Measurements from ENCODE around the gene RGS3. TPM values are rescaled to one million over a fixed set of nuclear protein-coding genes. Genes with fewer than 3 reads are reported as not detected.

RGS3 gene
- total RNA-seq, 1 experiment from 2014 or later = 16.6 TPM

- TF ChIP-seq ARID4B (CRISPR knock-in tag; IDR thresholded peaks at IDR 0.05; ENCODE audit: borderline replicate concordance) (no peak), HMGXB4 (CRISPR knock-in tag; IDR thresholded peaks at IDR 0.05) (no peak)
Measured at GRCh38 chr9:113537229-113537810, 73.8 kb downstream of the RGS3 start (continued).

GRCh38 chr9:113538131-113538530, 74.6 kb downstream of the RGS3 start:
- no peak overlapping the region for H3K27ac Mint-ChIP-seq
- ChIA-PET CTCF (interaction anchor here (1.2 kb wide), 1 partner anchor 53 kb away, joined by 3 read pairs; no protein-coding TSS in a partner anchor), POLR2A (no interaction called here)
- TF ChIP-seq ZNF121 (CRISPR knock-in tag; IDR thresholded peaks at IDR 0.05) = no peak
- TF ChIP-seq HMGXB4 (CRISPR knock-in tag; IDR thresholded peaks at IDR 0.05) = no peak
- DNase-seq (ENCODE audit: low spot score) (no peak), ATAC-seq (no peak)
- H3K4me3 Mint-ChIP-seq = no peak overlapping the region
- H3K4me1 Mint-ChIP-seq = peaks cover 5% of the 10 kb centered on the region
- no peaks in the 10 kb centered on the region for H3K9me3 Mint-ChIP-seq
- H3K36me3 Mint-ChIP-seq = peaks cover 3% of the 10 kb centered on the region; the same call in 1 of the 2 replicates
- H3K27me3 Mint-ChIP-seq (ENCODE audit: low read depth) = no peaks in the 10 kb centered on the region

- DNase-seq (ENCODE audit: low spot score) (no peak), ATAC-seq (no peak)
- H3K27me3 Mint-ChIP-seq (ENCODE audit: low read depth) = no peaks in the 10 kb centered on the region
- no peaks in the 10 kb centered on the region for H3K9me3 Mint-ChIP-seq
- ChIA-PET CTCF (interaction anchor here (1.2 kb wide), 1 partner anchor 53 kb away, joined by 3 read pairs; no protein-coding TSS in a partner anchor), POLR2A (no interaction called here)
- H3K4me1 Mint-ChIP-seq = peaks cover 5% of the 10 kb centered on the region
- H3K36me3 Mint-ChIP-seq = peaks cover 3% of the 10 kb centered on the region; the same call in 1 of the 2 replicates
- no peak overlapping the region for H3K27ac Mint-ChIP-seq
- H3K4me3 Mint-ChIP-seq = no peak overlapping the region
- TF ChIP-seq TP53 (CRISPR knock-in tag; IDR thresholded peaks at IDR 0.05) (no peak), FOXK1 (CRISPR knock-in tag; IDR thresholded peaks at IDR 0.05) (no peak), ZNF263 (CRISPR knock-in tag; IDR thresholded peaks at IDR 0.05; ENCODE audit: low read depth) (no peak), ZNF232 (CRISPR knock-in tag; IDR thresholded peaks at IDR 0.05) (no peak), JAZF1 (CRISPR knock-in tag; IDR thresholded peaks at IDR 0.05) (no peak), NR2C2 (CRISPR knock-in tag; IDR thresholded peaks at IDR 0.05) (no peak), KAT7 (CRISPR knock-in tag; IDR thresholded peaks at IDR 0.05; ENCODE audit: borderline replicate concordance) (no peak), ZNF671 (CRISPR knock-in tag; IDR thresholded peaks at IDR 0.05) (no peak), IRF2 (CRISPR knock-in tag; IDR thresholded peaks at IDR 0.05; ENCODE audit: borderline replicate concordance, low read depth) (no peak), ZNF281 (CRISPR knock-in tag; IDR thresholded peaks at IDR 0.05) (no peak), GRHL2 (CRISPR knock-in tag; IDR thresholded peaks at IDR 0.05; ENCODE audit: insufficient replicate concordance, severe bottlenecking) (no peak), ATF2 (CRISPR knock-in tag; IDR thresholded peaks at IDR 0.05; ENCODE audit: borderline replicate concordance, low read depth) (no peak), PREB (CRISPR knock-in tag; IDR thresholded peaks at IDR 0.05; ENCODE audit: borderline replicate concordance) (no peak)
Measured at GRCh38 chr9:113538701-113539430, 75.3 kb downstream of the RGS3 start.
